DND-41 (cell line): ENCODE measurements around the gene FBXO24.

Experiments used
- EZH2 ChIP-seq: IDR thresholded peaks from 3 replicates; pipeline ENCODE4 v1.6.1; 2012; ENCODE audit warnings: borderline replicate concordance, low read depth, mild to moderate bottlenecking, moderate library complexity, low read length, inconsistent platforms; ENCODE audit not compliant: severe bottlenecking
- TF ChIP-seq, protein P1 (sequence below): IDR thresholded peaks from 2 replicates; pipeline ENCODE4 v1.5.1; 2012; ENCODE audit warnings: borderline replicate concordance, low read length, moderate library complexity, mild to moderate bottlenecking; ENCODE audit not compliant: poor library complexity, severe bottlenecking; ENCODE audit errors: extremely low read depth

DNA sequence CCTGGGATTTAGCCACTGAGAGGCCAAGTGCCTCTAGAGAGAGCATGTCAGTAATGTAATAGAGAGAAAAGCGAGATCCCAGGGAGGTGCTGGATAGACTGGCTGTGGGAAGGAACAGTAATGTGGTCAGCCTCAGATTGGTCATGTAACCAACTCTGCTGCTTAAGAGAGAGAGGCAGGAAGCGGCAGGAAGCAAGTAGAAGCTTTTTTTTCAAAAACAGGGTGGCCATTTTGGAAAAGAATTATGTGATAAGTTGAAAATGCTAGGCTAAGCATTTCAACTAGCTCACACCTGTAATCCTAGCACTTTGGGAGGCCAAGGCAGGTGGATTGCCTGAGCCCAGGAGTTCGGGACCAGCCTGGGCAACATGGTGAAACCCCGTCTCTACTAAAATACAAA, 12.3 kb downstream of the FBXO24 start:
- TF ChIP-seq, protein P1, sequence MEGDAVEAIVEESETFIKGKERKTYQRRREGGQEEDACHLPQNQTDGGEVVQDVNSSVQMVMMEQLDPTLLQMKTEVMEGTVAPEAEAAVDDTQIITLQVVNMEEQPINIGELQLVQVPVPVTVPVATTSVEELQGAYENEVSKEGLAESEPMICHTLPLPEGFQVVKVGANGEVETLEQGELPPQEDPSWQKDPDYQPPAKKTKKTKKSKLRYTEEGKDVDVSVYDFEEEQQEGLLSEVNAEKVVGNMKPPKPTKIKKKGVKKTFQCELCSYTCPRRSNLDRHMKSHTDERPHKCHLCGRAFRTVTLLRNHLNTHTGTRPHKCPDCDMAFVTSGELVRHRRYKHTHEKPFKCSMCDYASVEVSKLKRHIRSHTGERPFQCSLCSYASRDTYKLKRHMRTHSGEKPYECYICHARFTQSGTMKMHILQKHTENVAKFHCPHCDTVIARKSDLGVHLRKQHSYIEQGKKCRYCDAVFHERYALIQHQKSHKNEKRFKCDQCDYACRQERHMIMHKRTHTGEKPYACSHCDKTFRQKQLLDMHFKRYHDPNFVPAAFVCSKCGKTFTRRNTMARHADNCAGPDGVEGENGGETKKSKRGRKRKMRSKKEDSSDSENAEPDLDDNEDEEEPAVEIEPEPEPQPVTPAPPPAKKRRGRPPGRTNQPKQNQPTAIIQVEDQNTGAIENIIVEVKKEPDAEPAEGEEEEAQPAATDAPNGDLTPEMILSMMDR = no peak
- TF ChIP-seq EZH2 = no peak
